IgD-negative memory B cell (primary cell): ENCODE results near the gene PPCDC. TPM values are rescaled to one million over a fixed set of nuclear protein-coding genes. Genes with fewer than 3 reads are reported as not detected.

Source experiments
- H3K27ac Mint-ChIP-seq, 3 donors: one replicate each; pipeline ENCODE4 v1.8.0; 2020 to 2022; ENCODE audit warnings: mild to moderate bottlenecking in 3 of 3, mixed read lengths in 3 of 3, moderate library complexity in 1 of 3
- H3K27me3 Mint-ChIP-seq: one replicate; pipeline ENCODE4 v1.8.0; 2021; ENCODE audit warnings: mixed read lengths
- H3K36me3 Mint-ChIP-seq: one replicate; pipeline ENCODE4 v1.8.0; 2020; ENCODE audit warnings: mild to moderate bottlenecking, mixed read lengths
- H3K4me1 Mint-ChIP-seq, 3 donors: one replicate each; pipeline ENCODE4 v1.8.0; 2020 to 2022; ENCODE audit warnings: mixed read lengths in 3 of 3, mild to moderate bottlenecking in 1 of 3
- H3K4me3 Mint-ChIP-seq, 4 donors: one replicate each; pipeline ENCODE4 v1.8.0; 2020 to 2022; ENCODE audit warnings: mild to moderate bottlenecking in 4 of 4, mixed read lengths in 4 of 4, moderate library complexity in 3 of 4
- H3K9me3 Mint-ChIP-seq, 3 donors: one replicate each; pipeline ENCODE4 v1.8.0; 2020 to 2021; ENCODE audit warnings: mixed read lengths in 3 of 3, mild to moderate bottlenecking in 1 of 3
- polyA plus RNA-seq: library from polyadenylated mRNA; unstranded; fragments of 300-500 nt; fragmentation: Illumina TruSeq; gene quantifications from one replicate; pipeline ENCODE4 v1.2.3, GENCODE V29; 2021

PPCDC gene, protein sequence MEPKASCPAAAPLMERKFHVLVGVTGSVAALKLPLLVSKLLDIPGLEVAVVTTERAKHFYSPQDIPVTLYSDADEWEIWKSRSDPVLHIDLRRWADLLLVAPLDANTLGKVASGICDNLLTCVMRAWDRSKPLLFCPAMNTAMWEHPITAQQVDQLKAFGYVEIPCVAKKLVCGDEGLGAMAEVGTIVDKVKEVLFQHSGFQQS
- polyA plus RNA-seq = 12.6 TPM

DNA sequence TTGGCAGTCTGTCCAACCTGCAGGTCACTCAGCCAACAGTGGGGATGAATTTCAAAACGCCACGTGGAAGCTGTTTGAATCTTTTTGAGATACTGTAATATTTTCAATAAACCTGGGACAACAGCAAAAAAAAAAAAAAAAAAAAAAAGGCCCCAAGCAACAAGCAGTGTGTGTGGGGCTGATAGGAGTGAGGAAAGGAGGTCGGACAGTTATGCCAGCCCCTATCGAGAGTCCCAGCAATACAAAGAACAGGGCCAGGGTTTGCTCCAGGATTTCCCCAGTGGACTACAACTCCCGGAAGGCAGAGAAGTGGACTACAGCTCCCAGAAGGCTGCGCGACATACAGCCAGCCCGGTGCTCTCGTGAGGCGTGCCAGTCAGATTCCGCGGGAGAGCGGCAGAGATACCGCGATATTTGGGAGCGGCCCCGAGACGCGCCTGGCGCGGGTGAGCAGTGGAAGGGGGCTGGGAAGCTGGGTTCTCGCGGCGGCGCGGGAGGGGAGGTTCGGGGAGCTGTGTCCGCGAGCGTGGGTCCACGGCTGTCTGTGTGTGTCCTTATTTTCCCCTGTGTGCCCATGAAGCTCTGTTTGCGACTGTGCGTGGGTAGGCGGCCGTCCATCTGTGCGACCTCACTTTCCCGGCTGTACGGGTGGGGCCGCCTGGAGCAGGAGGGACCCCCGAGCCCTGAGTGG lies at the start of gene PPCDC:
Gene PPCDC, plus strand, starts transcription at position 410 of the 691 bp plus-strand sequence. CDS start 4,729 bp downstream, outside the sequence.
- peaks cover 2% of the 10 kb centered on the region for H3K36me3 Mint-ChIP-seq
- H3K9me3 Mint-ChIP-seq = no peaks in the 10 kb centered on the region
- peaks cover 7% of the 10 kb centered on the region for H3K27me3 Mint-ChIP-seq
- H3K27ac Mint-ChIP-seq = peak within 1 kb of the TSS; percentile 77 to 93 (median 83)
- peaks cover 14 to 20% (median 18%) of the 10 kb centered on the region in 3 donors for H3K4me1 Mint-ChIP-seq
- peak within 1 kb of the TSS; percentile 88 to 99 (median 96) for H3K4me3 Mint-ChIP-seq

DNA sequence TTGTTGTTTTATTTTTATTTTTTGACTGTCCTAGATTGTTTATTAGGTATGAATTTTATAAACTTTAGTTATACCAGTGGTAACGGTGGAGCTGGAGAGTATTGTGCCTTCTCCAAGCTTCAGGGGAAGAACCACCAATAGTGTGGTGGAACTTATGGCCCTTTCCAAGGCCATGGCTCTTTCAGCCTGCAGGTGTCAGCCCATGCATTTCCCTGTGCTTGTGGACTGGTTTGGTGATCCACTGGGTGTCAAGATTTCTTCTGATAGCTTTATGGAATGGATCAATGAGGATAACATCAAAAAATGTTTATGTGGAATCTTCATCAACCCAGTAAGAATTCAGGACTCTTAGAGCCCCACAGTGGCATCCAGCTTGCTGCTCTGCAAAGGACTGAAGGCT lies 47.2 kb upstream of the PPCDC start:
- H3K27me3 Mint-ChIP-seq = peaks cover 26% of the 10 kb centered on the region
- no peak overlapping the region for H3K4me3 Mint-ChIP-seq
- no peaks in the 10 kb centered on the region for H3K36me3 Mint-ChIP-seq
- no peaks in the 10 kb centered on the region for H3K9me3 Mint-ChIP-seq
- no peaks in the 10 kb centered on the region for H3K4me1 Mint-ChIP-seq
- H3K27ac Mint-ChIP-seq = no peak overlapping the region

DNA sequence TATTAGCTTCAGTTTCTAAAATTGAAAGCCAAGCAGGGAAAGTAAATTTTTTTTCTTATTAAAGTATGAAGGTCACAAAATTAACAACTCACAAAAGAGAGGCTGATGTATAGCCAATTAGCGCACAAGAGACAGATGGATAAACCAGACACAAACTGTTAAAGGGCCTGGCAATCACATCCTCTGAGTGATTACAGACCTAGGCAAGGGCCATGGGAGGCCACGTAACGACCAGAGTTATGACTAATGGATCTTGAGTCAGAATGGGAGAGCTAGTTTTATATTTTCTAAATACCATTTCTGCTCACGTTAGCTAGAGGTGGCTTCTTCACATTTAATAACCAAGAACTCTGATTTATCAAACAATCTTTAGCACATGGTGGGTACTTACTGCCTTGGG lies 45.8 kb upstream of the PPCDC start:
- H3K27ac Mint-ChIP-seq = no peak overlapping the region
- peaks cover 23% of the 10 kb centered on the region for H3K27me3 Mint-ChIP-seq
- no peaks in the 10 kb centered on the region for H3K36me3 Mint-ChIP-seq
- H3K4me3 Mint-ChIP-seq = no peak overlapping the region
- H3K9me3 Mint-ChIP-seq = no peaks in the 10 kb centered on the region
- no peaks in the 10 kb centered on the region for H3K4me1 Mint-ChIP-seq

DNA sequence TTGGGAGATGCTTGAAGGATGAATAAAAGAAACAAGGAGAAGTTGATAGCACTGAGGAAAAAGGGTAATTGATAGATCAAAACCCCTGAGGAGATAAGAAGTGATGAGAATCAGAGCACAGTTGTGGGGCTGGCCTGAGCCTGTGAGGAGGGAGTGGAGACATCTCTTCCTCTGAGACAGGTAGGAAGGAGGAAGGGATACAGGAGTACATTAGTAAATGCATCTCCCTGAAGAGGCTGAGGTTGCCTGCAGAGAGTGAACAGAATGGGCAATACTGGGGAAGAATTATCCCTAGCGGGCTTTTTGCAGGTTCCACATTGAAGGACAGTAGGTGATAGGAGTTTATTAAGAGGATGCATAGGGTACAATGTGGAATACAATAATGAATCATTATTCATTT lies 45.3 kb upstream of the PPCDC start:
- Mint-ChIP-seq H3K4me3 (no peak overlapping the region), H3K36me3 (no peaks in the 10 kb centered on the region), H3K4me1 (no peaks in the 10 kb centered on the region), H3K9me3 (no peaks in the 10 kb centered on the region), H3K27me3 (peaks cover 19% of the 10 kb centered on the region), H3K27ac (no peak overlapping the region)

DNA sequence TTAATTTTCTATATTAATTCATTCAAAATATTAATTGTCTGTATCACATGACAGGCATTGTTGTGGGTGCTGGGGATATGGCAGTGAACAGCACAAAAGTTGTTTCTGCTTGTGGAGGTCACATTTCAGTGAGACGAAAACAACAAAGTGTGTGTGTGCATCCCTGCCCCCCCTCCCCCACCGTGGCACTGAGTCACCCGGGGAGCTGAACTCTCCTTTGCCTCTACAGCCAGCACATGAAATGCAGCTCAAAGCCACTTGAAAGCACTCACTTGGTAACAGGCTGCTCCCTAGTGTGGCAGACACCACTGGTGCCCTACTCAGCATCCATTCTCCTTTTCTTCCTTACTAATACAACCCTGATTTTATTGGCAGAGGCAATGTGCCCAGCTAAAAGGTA lies 44.9 kb upstream of the PPCDC start:
- Mint-ChIP-seq H3K36me3 (no peaks in the 10 kb centered on the region), H3K27me3 (peaks cover 18% of the 10 kb centered on the region), H3K4me1 (no peaks in the 10 kb centered on the region), H3K27ac (no peak overlapping the region), H3K9me3 (no peaks in the 10 kb centered on the region), H3K4me3 (no peak overlapping the region)

DNA sequence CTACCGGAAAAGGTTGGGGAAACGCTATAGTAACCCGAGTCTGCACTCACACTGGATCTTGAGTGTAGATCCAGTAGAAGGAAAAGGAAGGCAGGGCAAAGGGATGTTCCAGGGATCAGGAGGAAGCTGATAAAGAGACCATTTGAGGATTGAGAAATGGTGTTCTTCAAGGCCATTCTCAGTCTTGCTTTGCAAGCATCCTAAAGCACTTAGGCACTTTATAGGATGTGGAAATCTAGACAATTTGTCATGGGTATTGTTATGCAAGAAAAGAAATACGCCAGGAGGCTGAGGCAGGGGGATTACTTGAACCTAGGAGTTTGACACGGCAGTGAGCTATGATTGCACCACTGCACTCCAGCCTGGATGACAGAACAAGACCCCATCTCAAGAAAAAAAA lies 41.2 kb upstream of the PPCDC start:
- Mint-ChIP-seq H3K4me1 (peaks cover 0 to 4% (median 0%) of the 10 kb centered on the region in 3 donors), H3K9me3 (no peaks in the 10 kb centered on the region), H3K27ac (no peak overlapping the region), H3K4me3 (no peak overlapping the region), H3K27me3 (peaks cover 28% of the 10 kb centered on the region), H3K36me3 (no peaks in the 10 kb centered on the region)

DNA sequence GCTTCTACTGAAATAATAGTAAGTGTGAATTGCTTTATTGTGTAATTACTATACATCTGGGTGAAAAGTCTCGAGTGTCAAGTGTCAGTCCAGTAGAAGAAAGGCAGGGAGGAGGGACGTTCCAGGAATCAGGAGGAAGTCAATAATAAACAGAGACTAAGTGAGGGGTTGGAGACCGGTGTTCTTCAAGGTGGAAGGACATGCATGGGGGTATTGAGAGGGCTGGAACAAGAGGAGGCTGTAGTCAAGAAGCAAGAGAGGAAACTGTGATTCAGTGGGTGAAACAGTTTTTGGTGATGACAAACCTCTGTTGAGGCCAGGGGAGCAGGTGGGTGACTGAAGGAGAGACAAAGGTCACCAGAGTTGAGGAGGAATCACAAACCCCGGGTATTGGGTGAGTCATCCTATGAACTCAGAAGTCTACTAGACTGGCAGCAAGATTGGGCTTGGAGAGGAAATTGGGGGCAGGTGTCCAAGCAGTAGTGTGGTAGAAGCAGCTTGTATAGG lies 39.6 kb upstream of the PPCDC start:
- H3K4me1 Mint-ChIP-seq = peaks cover 0 to 4% (median 0%) of the 10 kb centered on the region in 3 donors
- H3K4me3 Mint-ChIP-seq = no peak overlapping the region
- H3K9me3 Mint-ChIP-seq = no peaks in the 10 kb centered on the region
- peaks cover 26% of the 10 kb centered on the region for H3K27me3 Mint-ChIP-seq
- no peak overlapping the region for H3K27ac Mint-ChIP-seq
- H3K36me3 Mint-ChIP-seq = no peaks in the 10 kb centered on the region

DNA sequence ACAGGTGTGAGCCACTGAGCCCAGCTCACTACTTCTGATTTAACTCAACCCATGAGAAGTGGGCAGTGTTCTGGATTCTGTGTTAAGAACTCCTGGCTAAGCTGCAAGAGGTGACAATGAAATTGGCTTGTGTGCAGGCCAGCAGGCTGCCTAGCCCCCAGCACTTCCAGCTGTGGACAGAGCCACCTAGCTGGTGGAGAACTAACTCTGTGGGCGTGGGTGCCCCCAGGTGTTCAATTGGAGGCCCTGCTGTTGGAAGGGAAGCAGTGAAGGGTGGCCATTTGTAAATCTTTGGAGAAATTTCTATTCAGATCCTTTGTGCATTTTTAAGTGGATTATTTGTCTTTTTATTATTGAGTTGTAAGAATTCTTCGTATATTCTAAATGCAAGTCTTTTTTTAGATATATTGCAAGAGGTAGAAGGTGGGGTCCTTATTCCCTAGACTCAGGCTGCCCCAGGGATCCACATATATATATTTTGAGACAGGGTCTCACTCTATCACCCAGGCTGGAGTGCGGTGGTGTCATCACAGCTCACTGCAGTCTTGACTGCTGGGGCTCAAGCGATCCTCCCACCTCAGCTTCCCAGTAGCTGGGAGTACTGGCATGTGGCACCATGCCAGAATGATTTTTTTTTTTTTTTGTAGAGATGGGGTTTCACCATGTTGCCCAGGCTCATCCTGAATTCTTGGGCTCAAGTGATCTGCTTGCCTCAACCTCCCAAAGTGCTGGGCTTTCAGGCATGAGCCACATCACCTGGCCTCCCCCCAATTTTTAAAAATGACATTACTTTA lies 35.2 kb upstream of the PPCDC start:
- H3K36me3 Mint-ChIP-seq = no peaks in the 10 kb centered on the region
- no peaks in the 10 kb centered on the region for H3K9me3 Mint-ChIP-seq
- H3K4me3 Mint-ChIP-seq = no peak overlapping the region
- H3K27me3 Mint-ChIP-seq = peaks cover 24% of the 10 kb centered on the region
- peaks cover 1 to 5% (median 4%) of the 10 kb centered on the region in 3 donors for H3K4me1 Mint-ChIP-seq
- H3K27ac Mint-ChIP-seq = no peak overlapping the region

DNA sequence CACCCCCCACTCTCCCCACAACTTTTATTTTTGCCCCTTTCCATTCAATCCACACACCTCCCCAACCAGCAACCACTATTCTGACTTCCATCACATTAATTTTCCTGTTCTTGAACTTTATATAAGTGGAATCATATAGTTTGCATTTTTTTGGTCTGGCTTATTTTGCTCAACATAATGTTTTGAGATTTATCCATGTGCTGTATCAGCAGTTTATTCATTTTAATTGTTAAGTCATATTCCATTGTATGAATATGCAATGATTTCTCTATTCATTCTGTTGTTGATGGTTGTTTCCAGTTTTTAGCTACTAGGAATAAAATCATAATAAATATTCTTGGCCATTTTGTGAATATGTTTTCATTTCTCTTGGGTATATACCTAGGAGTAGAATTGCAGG lies 33.9 kb upstream of the PPCDC start:
- H3K4me3 Mint-ChIP-seq = no peak overlapping the region
- H3K27ac Mint-ChIP-seq = no peak overlapping the region
- H3K4me1 Mint-ChIP-seq = peaks cover 1 to 5% (median 4%) of the 10 kb centered on the region in 3 donors
- no peaks in the 10 kb centered on the region for H3K36me3 Mint-ChIP-seq
- H3K27me3 Mint-ChIP-seq = peaks cover 19% of the 10 kb centered on the region
- no peaks in the 10 kb centered on the region for H3K9me3 Mint-ChIP-seq

DNA sequence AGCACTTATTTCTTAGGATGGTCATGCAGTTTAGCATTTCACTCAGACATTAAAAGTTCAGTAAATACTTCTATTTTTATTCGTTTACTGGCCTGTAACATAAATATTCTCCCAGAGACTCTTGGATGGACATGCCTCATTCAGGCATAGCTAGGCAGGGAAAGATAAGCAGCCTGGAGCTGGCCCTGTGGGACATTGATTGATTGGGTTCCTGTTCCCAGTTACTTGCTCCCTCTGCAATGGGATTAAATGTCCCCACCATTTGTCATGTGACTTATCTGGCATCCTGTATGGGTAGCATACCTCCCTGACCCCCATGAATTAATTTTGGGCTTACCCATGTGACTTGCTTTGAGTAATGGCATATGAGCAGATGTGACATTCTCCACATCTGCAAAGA lies 30.8 kb upstream of the PPCDC start:
- peaks cover 0 to 4% (median 0%) of the 10 kb centered on the region in 3 donors for H3K9me3 Mint-ChIP-seq
- no peaks in the 10 kb centered on the region for H3K36me3 Mint-ChIP-seq
- H3K4me3 Mint-ChIP-seq = no peak overlapping the region

DNA sequence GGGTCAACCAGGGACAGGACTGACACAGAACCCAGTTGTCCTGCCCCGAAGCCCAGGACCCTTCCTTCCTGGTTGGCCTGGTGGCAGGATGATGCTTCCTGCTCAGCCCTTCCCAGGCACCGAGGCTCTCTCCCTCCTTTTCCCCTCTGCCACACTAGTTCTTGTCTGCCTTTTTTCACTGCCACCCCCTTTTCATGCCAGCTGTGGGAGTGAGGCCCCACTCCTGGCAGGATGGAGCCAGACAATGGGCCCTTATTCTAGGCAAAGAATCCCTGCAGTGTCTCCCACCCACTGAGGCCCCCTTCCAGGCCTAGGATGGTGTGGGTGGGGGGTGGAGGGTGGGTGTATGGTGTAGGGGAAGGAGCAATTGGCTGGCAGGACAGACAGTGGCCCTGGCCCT lies 29.2 kb upstream of the PPCDC start:
- peaks cover 5 to 16% (median 8%) of the 10 kb centered on the region in 3 donors for H3K4me1 Mint-ChIP-seq
- H3K27ac Mint-ChIP-seq = no peak overlapping the region
- no peaks in the 10 kb centered on the region for H3K36me3 Mint-ChIP-seq
- peaks cover 0 to 7% (median 0%) of the 10 kb centered on the region in 3 donors for H3K9me3 Mint-ChIP-seq
- no peak overlapping the region for H3K4me3 Mint-ChIP-seq
- peaks cover 39% of the 10 kb centered on the region for H3K27me3 Mint-ChIP-seq

More for the DNA sequence above, 30.8 kb upstream of the PPCDC start:
- H3K27ac Mint-ChIP-seq = no peak overlapping the region
- H3K4me1 Mint-ChIP-seq = peaks cover 5 to 15% (median 8%) of the 10 kb centered on the region in 3 donors
- peaks cover 27% of the 10 kb centered on the region for H3K27me3 Mint-ChIP-seq

DNA sequence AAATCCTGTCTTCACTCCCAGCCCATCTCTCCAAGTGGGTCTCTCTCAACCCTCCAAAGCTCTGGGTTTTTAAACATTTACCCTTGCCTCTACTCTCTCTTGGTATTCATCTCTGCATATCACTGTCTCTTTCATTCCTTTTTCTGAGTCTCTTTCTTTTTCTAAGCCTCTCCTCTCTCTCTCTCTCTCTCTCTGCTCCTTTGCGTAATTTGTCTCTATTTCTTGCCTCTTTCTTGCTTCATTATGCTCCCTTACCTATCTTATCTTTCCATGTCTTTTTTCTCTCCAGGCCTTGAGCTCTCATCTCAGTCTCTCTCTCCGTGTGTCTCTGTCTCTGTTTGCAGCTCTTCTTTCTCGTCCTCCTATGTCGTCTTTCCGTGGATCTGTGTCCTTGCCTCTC lies 28.7 kb upstream of the PPCDC start:
- Mint-ChIP-seq H3K4me3 (peak overlapping the region in 3 of 4 donors; percentile 7 to 86 (median 53)), H3K27ac (peak overlapping the region; percentile 3 to 29 (median 10)), H3K27me3 (peaks cover 39% of the 10 kb centered on the region)

DNA sequence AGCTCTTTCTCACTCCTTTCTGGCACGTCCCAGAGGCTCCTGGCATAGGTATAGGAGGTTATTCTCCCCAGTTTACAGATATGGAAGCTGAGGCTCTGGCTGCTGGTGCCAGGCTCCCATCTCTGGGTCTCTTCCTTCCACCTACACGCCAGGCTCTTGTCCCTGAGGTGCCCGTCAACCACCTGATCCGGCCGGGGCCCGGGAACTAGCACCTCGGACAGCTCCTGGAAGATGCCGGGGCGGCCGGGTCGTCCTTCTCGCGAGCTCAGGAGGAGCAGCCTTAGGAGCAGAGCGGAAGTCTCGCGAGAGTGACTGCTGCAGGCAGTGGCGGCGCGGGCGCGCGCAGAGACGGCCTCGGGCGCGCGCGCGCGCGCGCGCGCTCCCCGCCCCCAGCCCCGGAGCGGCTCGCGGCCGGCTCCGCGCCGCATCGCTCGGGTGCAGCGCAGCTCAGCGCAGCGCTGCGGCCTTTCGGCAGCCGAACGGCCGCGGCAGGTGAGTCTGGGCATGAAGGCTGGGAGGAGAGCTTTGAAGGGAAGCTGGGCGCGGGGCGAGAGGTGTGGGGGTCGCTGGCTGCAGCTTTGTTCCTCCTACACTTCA lies 28.1 kb upstream of the PPCDC start, which contains the start of gene SCAMP5:
Gene SCAMP5, plus strand, starts transcription at position 382 of the 597 bp plus-strand sequence. CDS start 16,277 bp downstream, outside the sequence.
- Mint-ChIP-seq H3K4me3 (peak within 1 kb of the TSS; percentile 53 to 88 (median 84)), H3K27ac (peak within 1 kb of the TSS; percentile 3 to 29 (median 10)), H3K36me3 (no peaks in the 10 kb centered on the region), H3K4me1 (peaks cover 5 to 15% (median 8%) of the 10 kb centered on the region in 3 donors), H3K27me3 (peaks cover 40% of the 10 kb centered on the region), H3K9me3 (peaks cover 0 to 7% (median 0%) of the 10 kb centered on the region in 3 donors)

More for the DNA sequence above, 28.7 kb upstream of the PPCDC start:
- Mint-ChIP-seq H3K9me3 (peaks cover 0 to 7% (median 0%) of the 10 kb centered on the region in 3 donors), H3K36me3 (no peaks in the 10 kb centered on the region), H3K4me1 (peaks cover 5 to 16% (median 8%) of the 10 kb centered on the region in 3 donors)
